Muscle of arm (tissue), 12 donors: ENCODE measurements around the gene TAAR5. TPM values are rescaled to one million over a fixed set of nuclear protein-coding genes. Genes with fewer than 3 reads are reported as not detected.
"Not testable (repeated sequence)": the region's sequence is repeated elsewhere in the genome, so short reads cannot be mapped to it uniquely, and the experiment has no call there.

ENCODE experiments used
- DNase-seq: peaks from one replicate; pipeline ENCODE4 v3.0.0-alpha.2; 2013
- polyA plus RNA-seq, 12 donors: library from polyadenylated mRNA; unstranded; fragments of 120-200 nt; gene quantifications; one replicate each; pipeline ENCODE4 v1.2.1, GENCODE V29; 2013; ENCODE audit not compliant: insufficient read length in 12 of 12

TAAR5 gene
- polyA plus RNA-seq, 12 donors, result not detected

DNA sequence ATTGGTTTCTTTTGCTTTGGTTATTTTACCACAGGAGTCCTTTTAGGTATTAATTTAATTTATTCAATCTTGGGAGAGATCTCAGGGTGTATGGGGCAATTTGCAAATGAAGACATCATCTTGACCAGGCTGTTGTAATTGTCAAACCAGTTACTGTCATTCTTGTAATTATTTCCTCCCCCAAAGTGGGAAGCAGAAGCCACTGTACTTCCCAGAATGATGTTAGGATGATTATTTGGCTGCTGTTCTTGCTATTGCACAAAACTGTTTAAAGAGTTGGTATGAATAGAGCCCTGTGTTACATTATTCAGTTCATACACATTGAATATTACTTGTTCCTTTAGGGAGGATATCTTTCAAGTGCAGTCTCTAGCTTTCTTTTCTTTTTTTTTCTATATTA, 17.8 kb downstream of the TAAR5 start:
- DNase-seq, result no peak

DNA sequence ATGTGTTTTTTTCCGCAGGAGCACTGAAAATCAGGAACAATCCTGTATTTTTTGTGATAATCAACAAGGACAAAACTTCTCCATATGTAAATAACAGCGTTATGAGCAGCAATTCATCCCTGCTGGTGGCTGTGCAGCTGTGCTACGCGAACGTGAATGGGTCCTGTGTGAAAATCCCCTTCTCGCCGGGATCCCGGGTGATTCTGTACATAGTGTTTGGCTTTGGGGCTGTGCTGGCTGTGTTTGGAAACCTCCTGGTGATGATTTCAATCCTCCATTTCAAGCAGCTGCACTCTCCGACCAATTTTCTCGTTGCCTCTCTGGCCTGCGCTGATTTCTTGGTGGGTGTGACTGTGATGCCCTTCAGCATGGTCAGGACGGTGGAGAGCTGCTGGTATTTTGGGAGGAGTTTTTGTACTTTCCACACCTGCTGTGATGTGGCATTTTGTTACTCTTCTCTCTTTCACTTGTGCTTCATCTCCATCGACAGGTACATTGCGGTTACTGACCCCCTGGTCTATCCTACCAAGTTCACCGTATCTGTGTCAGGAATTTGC, 19.2 kb downstream of the TAAR5 start, which contains the start of gene TAAR6:
Gene TAAR6, plus strand, starts transcription at position 102 of the 557 bp plus-strand sequence. Its CDS starts 0 bp downstream, at position 102.
- no peak for DNase-seq

DNA sequence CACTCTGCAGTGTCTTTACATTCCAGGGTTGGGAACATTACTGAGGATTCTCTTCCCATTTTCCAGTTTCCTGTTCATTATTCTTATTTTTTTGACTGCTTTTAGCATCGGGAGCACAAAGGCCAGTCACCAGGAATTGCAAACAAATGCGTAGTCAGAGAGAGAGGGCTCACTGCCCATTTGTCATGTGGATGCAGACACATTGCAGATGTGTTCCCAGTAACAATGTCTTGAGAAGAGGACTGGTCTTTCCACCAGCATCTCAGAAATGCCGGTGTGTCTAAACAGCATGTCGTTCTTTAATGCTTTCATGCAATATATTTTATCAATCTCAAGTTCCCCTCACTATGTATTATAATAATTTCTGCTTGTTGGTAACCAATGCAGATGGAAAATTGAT, 20.4 kb downstream of the TAAR5 start:
- DNase-seq, result no peak

DNA sequence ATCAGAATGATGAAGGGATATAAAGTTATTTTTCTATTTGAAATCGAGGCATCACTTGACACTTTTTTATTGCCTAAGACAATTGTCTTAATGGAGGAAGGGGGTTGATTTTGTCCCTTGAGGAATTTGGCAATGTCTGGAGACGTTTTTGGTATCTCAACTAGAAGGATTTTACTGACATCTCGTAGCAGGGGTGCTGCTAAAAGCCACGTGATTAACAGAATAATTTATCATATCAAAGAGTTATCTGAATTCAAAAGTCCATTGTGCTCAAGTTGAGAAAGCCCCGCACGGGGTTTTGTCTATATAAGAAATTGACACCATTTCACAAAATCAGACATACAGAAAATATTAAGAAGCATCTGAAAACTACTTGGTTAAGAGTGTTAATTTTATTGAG, 20.9 kb downstream of the TAAR5 start:
- no peak for DNase-seq

DNA sequence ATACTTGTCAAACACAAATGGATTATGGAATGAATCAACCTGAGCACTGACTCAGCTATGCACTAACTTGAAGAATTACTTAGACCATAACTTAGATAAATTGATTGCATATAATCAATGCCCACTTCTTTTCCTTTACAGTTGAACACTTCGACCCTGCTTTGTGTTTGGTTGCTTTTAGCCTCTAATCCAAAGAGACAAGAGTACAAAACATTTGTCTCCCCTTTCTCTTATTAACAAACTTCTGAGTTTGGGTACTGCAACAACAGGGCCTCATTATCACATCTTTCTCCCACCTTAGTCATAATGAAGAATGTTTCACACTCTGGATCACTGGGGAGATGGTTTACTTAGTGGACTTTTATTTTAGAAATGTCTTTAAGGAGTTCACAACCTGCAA, 22.0 kb downstream of the TAAR5 start:
- DNase-seq, result no peak

DNA sequence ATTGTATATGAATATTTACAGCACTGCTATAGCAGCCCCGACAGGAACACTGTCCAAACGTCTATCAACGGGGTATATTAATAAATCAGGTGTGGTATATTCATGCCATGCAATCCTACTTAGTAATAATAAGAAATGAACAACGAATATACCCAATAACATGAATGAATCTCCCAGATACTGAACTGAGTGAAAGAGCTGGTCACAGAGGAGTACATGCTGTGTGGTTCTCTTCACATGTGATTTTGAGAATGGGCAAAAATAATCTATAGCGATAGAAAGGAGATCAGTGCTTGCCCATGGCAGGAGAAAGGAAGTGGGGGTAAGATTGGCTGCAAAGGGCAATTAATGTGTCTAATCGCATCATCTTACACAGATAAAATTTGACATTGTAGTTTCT, 23.1 kb downstream of the TAAR5 start:
- DNase-seq, result no peak

DNA sequence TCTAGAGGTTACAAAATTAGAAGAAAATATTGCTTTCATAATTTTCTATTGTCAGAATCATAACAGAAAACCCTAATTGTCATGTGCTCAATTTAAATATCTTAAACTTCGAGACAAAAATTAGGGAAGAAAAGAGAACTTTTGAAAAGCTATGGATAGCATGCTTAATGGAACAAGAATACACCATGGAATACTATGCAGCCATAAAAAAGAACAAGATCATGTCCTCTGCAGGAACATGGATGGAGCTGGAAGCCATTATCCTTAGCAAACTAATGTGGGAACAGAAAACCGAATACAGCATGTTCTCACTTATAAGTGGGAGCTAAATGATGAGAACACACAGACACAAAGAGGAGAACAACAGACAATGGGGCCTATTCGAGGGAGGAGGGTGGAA, 29.5 kb downstream of the TAAR5 start:
- DNase-seq, result not testable (repeated sequence)

DNA sequence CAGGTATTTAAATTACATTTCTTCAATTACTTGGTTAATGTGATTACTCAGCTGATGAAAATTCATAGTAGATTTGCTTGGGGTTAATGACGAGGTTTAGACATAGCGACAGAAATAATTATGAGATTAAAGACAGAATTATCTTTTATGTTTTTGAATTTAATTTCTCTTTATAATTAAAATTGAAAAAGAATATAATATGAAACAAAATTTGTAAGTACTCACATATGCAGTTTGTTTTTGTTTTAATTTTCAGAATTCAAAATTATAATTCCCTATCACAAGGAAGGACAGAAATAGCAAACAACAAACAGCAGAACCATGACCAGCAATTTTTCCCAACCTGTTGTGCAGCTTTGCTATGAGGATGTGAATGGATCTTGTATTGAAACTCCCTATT, 37.2 kb downstream of the TAAR5 start, which contains the start of gene TAAR8:
Gene TAAR8, plus strand, starts transcription at position 301 of the 400 bp plus-strand sequence. Its CDS starts 21 bp downstream, at position 322.
- no peak for DNase-seq

DNA sequence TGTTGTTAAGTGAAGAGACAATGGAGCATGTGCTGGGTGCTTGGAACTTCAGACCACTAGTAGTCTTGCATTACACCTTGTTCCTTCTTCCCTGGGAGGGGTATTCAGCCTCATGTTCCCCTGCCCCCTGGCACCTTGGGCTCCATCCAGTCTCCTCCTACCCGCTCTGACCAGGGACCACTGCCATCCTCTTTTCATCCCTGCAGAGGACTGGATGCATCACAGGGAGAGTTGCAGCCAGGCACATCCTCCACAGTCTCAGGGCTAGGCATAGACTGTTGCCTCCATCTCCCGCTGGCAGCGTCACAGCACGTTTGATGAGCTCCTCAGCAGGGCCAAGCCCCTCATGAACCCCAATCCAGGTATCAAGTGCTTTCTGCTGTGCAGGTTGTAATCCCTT, 38.3 kb downstream of the TAAR5 start:
- DNase-seq, result no peak

DNA sequence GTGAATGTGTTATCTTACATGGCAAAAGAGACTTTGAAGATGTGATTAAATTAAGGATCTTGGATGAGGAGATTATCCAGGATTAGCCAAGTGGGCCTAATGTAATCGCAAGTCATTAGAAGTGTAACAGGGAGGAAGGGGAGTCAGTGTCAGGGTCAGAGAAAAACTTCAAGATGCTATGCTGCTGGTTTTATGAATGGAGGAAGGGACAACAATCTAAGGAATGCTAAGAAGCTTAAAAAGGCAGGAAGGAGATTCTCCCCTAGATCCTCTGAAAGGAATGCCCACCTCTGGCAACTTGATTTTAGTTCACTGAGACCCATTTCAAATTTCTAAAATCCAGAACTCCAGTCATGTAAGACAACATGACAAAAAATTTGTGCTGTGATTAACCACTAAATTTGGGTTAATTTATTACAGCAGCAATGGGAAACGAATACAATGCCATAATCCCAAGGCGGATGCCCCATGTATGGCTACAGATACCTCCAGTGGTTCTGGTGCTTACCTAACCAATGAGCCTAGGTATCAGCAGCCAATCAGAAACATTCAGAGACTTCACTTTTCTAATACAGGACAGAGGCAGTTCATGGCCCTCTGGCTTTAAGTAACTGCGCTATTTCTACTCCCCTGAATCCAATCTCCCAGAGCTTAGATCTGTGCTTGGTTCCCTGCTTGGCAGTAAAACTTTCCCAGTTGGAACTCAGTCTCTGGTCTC, 40.6 kb downstream of the TAAR5 start:
- no peak for DNase-seq

DNA sequence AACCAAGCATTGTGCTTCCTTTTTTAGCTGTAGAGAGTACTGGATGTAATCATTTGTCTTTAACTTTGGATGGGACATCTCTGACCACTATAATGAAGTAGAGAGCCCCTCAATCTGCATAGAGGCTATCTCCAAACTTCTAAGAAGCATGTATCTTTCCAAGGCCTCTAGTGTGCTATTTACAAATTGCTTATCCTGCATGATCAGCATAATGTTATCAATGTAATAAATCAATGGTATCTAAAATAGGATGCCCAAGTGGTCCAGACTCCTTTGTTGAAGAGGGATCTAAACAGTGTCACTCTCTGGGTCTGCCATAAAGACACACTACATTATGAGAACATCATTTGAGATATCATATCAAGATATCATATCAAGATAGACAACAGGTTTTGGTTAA, 44.7 kb downstream of the TAAR5 start:
- no peak for DNase-seq

Other genes with a start within 250 kb of the TAAR5 start
- gene MOXD1, start 188.3 kb downstream of the TAAR5 start, polyA plus RNA-seq, result 10 to 100 TPM in 2 of 12 donors, 1 to 10 TPM in 9, not detected in 1; 1.9 to 17.0 (median 5.7) TPM
- gene STX7, start 76.6 kb downstream of the TAAR5 start, polyA plus RNA-seq, result 10 to 100 TPM in 11 of 12 donors, not detected in 1; 14.9 to 46.2 (median 42.1) TPM
- gene TAAR9, start 51.5 kb downstream of the TAAR5 start, polyA plus RNA-seq, result not detected
- not detected for gene TAAR8, start 37.1 kb downstream of the TAAR5 start, polyA plus RNA-seq
- gene TAAR6, start 19.4 kb downstream of the TAAR5 start, polyA plus RNA-seq, result not detected
- not detected for gene TAAR2, start 34.5 kb upstream of the TAAR5 start, polyA plus RNA-seq
- gene TAAR1, start 69.4 kb upstream of the TAAR5 start, polyA plus RNA-seq, result not detected
- gene VNN1, start 124.3 kb upstream of the TAAR5 start, polyA plus RNA-seq, result under 1 TPM in 10 of 12 donors, not detected in 2; 0.11 to 0.65 (median 0.31) TPM
- 1 to 10 TPM in 2 of 12 donors, under 1 TPM in 8, not detected in 2; 0.11 to 2.4 (median 0.50) TPM for gene VNN2, start 168.2 kb upstream of the TAAR5 start, polyA plus RNA-seq
- 10 to 100 TPM in 7 of 12 donors, 1 to 10 TPM in 4, not detected in 1; 7.5 to 14.1 (median 11.0) TPM for gene SLC18B1, start 208.9 kb upstream of the TAAR5 start, polyA plus RNA-seq
- gene RPS12, start 224.8 kb upstream of the TAAR5 start, polyA plus RNA-seq, result 1,000 to 10,000 TPM in 11 of 12 donors, not detected in 1; 1,180 to 2,731 (median 2,339) TPM